Measurements from ENCODE around the gene ARHGAP40. TPM values are rescaled to one million over a fixed set of nuclear protein-coding genes. Genes with fewer than 3 reads are reported as not detected.
"Not testable (repeated sequence)": the region's sequence is repeated elsewhere in the genome, so short reads cannot be mapped to it uniquely, and the experiment has no call there.

ARHGAP40 gene
- total and polyA plus RNA-seq, 4 donors: 0.57 to 5.0 (median 1.1) TPM

DNA sequence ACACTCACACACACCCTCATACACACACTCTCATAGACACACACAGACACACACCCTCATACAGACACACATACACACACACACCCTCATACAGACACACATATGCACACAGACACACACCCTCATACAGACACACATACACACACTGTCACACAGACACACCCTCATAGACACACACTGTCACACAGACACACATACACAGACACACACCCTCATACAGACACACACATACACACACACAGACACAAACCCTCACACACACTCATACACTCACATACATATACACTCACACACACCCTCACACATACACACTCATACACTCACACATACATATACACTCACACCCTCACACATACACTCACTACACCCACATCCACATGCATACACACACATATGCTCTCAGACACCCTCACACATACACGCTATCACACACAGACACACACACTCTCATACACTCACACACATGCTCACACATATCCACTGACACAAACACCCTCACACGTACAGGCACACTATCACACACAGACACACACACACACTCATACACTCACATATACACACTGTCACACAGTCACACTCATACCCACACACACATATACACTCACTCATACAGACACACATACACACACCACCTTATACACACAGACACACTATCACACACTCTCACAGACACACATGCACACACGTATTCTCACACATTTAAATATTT is 11.5 kb upstream of the ARHGAP40 start:
- Histone ChIP-seq H3K27me3 (ENCODE audit: control insufficient read depth in 3 of 3, insufficient read depth in 3 of 3, low read length in 2 of 3) (peaks cover 0 to 2% (median 0%) of the 10 kb centered on the region in 3 donors), H3K36me3 (ENCODE audit: control insufficient read depth in 4 of 4, insufficient read depth in 4 of 4, low read length in 4 of 4) (no peaks in the 10 kb centered on the region), H3K27ac (ENCODE audit: low read depth in 1 of 2, low read length in 1 of 2) (no peak overlapping the region), H3K9me3 (ENCODE audit: control insufficient read depth in 4 of 4, insufficient read depth in 3 of 4, low read length in 3 of 4) (no peaks in the 10 kb centered on the region), H3K4me3 (no peak overlapping the region), H3K9ac (ENCODE audit: insufficient read depth in 1 of 2, low read length in 2 of 2) (no peak overlapping the region), H3K4me1 (ENCODE audit: control insufficient read depth in 5 of 5, insufficient read depth in 5 of 5, low read length in 5 of 5) (no peaks in the 10 kb centered on the region)
- DNase-seq (no peak), ATAC-seq (ENCODE audit: insufficient read depth, low FRiP score) (no peak)
- TF ChIP-seq, protein P1, sequence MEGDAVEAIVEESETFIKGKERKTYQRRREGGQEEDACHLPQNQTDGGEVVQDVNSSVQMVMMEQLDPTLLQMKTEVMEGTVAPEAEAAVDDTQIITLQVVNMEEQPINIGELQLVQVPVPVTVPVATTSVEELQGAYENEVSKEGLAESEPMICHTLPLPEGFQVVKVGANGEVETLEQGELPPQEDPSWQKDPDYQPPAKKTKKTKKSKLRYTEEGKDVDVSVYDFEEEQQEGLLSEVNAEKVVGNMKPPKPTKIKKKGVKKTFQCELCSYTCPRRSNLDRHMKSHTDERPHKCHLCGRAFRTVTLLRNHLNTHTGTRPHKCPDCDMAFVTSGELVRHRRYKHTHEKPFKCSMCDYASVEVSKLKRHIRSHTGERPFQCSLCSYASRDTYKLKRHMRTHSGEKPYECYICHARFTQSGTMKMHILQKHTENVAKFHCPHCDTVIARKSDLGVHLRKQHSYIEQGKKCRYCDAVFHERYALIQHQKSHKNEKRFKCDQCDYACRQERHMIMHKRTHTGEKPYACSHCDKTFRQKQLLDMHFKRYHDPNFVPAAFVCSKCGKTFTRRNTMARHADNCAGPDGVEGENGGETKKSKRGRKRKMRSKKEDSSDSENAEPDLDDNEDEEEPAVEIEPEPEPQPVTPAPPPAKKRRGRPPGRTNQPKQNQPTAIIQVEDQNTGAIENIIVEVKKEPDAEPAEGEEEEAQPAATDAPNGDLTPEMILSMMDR (IDR thresholded peaks at IDR 0.05; ENCODE audit: control extremely low read depth, extremely low read depth): no peak
- WGBS, 2 donors: 82 to 89% methylated on average over 3 of the region's 3 CpGs

DNA sequence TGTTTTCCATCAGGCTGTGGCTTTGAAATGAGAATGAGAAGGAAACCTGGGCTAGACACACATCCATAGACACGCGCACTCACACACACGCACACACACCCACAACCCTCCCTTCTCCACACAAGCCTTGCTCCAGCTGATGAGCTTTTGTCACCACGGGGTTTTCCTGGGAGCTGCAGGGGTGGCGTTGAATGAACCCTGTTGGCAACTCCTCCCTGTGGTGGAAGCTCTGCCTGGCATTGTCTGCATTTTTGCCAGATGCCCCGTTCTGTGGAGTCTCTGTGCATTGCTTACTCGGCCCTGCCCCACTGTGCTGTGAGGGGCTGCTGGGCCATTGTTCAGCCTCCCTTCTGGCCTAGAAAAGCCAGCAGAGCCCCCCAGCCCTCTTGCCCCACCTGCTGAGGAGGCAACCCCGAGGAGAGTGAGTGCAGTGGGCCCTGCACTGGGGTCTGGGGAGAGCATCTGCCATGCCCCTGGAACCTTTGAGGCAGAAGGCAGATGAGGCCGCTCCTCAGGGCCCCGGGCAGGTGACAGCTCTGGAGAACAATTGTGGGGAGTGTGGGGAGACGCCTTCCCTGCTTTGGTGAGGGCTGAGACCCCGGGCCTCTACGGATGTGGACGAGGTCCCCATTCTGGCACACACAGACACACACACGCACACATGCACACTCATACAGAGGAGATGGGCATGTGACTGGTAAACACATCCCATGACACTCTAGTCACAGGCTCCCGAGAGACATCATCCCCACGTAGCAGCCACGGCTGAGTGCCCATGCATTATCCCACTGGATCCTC is 10.7 kb upstream of the ARHGAP40 start:
- TF ChIP-seq, protein P1 (IDR thresholded peaks at IDR 0.05; ENCODE audit: control extremely low read depth, extremely low read depth): no peak
- WGBS, 2 donors: 78 to 82% methylated on average over 18 of the region's 18 CpGs
- H3K4me1 ChIP-seq (ENCODE audit: control insufficient read depth in 5 of 5, insufficient read depth in 5 of 5, low read length in 5 of 5): no peaks in the 10 kb centered on the region
- H3K36me3 ChIP-seq (ENCODE audit: control insufficient read depth in 4 of 4, insufficient read depth in 4 of 4, low read length in 4 of 4): no peaks in the 10 kb centered on the region
- H3K27me3 ChIP-seq (ENCODE audit: control insufficient read depth in 3 of 3, insufficient read depth in 3 of 3, low read length in 2 of 3): peaks cover 0 to 2% (median 0%) of the 10 kb centered on the region in 3 donors
- H3K4me3 ChIP-seq: no peak overlapping the region
- H3K9me3 ChIP-seq (ENCODE audit: control insufficient read depth in 4 of 4, insufficient read depth in 3 of 4, low read length in 3 of 4): no peaks in the 10 kb centered on the region
- ATAC-seq (ENCODE audit: insufficient read depth, low FRiP score) (no peak), DNase-seq (no peak)
- no peak overlapping the region for H3K9ac ChIP-seq (ENCODE audit: insufficient read depth in 1 of 2, low read length in 2 of 2)
- H3K27ac ChIP-seq (ENCODE audit: low read depth in 1 of 2, low read length in 1 of 2): no peak overlapping the region

DNA sequence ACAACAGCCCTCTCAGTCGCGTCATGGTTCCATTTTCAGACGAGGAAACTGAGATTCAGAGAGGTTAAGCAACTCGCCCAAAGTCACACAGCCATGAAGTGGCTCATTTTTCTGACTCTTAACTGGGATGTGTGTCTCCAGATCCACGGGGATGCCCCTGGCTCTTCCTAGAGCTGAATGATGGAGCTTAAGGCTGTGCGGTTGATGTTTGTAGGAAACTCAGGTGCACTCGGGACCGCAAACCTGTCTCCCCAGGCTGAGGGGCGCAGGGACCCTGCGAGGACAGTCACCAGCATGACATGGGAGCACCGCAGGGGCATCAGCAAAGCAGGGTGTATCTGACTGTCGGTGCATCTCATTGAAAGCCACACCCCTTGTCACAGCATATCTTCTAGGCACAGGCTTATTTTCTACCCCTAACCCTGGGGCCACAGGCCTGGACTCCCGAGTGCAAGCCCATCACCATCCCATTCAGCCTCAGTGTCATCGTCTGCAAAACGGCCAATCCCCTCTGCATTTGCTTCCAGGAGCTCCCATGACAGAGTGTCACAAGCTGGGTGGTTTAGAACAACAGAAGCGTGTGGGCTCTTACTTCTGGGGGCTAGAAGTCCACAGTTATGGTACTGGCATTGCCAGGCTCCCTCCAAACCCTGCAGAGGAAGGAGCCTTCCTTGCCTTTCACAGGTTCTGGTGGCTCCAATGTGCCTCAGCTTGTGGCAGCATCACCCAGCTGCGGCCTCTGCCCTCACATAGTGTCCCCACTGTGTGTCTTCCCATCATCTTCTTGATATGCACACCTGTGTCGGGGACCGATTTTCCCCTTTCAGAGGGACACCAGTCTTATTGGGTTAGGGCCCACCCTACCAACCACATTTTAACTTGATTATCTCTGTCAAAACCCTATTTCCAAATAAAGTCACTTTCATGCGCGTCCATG is 9.9 kb upstream of the ARHGAP40 start:
- ATAC-seq (ENCODE audit: insufficient read depth, low FRiP score): no peak
- no peak overlapping the region for H3K9ac ChIP-seq (ENCODE audit: insufficient read depth in 1 of 2, low read length in 2 of 2)
- no peak overlapping the region for H3K4me3 ChIP-seq
- WGBS, 2 donors: 85 to 89% methylated on average over 21 of the region's 21 CpGs
- H3K4me1 ChIP-seq (ENCODE audit: control insufficient read depth in 5 of 5, insufficient read depth in 5 of 5, low read length in 5 of 5): no peaks in the 10 kb centered on the region
- TF ChIP-seq, protein P1 (IDR thresholded peaks at IDR 0.05; ENCODE audit: control extremely low read depth, extremely low read depth): no peak
- H3K27ac ChIP-seq (ENCODE audit: low read depth in 1 of 2, low read length in 1 of 2): no peak overlapping the region
- no peak for DNase-seq
- no peaks in the 10 kb centered on the region for H3K36me3 ChIP-seq (ENCODE audit: control insufficient read depth in 4 of 4, insufficient read depth in 4 of 4, low read length in 4 of 4)
- no peaks in the 10 kb centered on the region for H3K9me3 ChIP-seq (ENCODE audit: control insufficient read depth in 4 of 4, insufficient read depth in 3 of 4, low read length in 3 of 4)
- H3K27me3 ChIP-seq (ENCODE audit: control insufficient read depth in 3 of 3, insufficient read depth in 3 of 3, low read length in 2 of 3): peaks cover 0 to 2% (median 0%) of the 10 kb centered on the region in 3 donors

DNA sequence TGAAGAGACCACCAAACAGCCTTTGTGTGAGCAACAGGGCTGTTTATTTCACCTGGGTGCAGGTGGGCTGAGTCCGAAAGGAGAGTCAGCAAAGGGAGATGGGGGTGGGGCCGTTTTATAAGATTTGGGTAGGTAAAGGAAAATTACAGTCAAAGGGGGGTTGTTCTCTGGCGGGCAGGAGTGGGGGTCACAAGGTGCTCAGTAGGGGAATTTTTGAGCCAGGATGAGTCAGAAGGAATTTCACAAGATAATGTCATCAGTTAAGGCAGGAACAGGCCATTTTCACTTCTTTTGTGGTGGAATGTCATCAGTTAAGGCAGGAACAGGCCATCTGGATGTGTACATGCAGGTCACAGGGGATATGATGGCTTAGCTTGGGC is 9.2 kb upstream of the ARHGAP40 start:
- not testable (repeated sequence) for H3K4me1 ChIP-seq (ENCODE audit: control insufficient read depth in 5 of 5, insufficient read depth in 5 of 5, low read length in 5 of 5); DNase-seq; H3K4me3 ChIP-seq; H3K27me3 ChIP-seq (ENCODE audit: control insufficient read depth in 3 of 3, insufficient read depth in 3 of 3, low read length in 2 of 3); H3K9ac ChIP-seq (ENCODE audit: insufficient read depth in 1 of 2, low read length in 2 of 2); ATAC-seq (ENCODE audit: insufficient read depth, low FRiP score); H3K9me3 ChIP-seq (ENCODE audit: control insufficient read depth in 4 of 4, insufficient read depth in 3 of 4, low read length in 3 of 4); H3K27ac ChIP-seq (ENCODE audit: low read depth in 1 of 2, low read length in 1 of 2); H3K36me3 ChIP-seq (ENCODE audit: control insufficient read depth in 4 of 4, insufficient read depth in 4 of 4, low read length in 4 of 4)
- WGBS, 2 donors: 77 to 81% methylated on average over 3 of the region's 3 CpGs

DNA sequence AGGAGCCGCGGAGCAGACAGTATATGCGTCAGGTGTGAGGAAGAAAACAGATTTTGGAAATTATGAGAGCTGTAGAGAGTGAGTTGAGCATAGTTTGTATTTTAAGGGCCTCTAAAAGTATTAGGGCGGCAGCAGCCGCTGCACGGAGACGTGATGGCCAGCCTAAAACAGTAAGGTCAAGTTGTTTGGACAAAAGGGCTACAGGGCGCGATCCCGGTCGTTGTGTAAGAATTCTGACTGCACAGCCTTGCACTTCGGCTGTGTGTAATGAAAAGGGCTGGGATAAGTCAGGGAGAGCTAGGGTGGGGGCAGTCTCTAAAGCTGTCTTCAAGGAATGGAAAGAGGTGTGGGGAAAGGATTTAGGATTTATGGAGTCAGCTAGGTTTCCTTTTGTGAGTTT is 7.3 kb upstream of the ARHGAP40 start:
- H3K9me3 ChIP-seq (ENCODE audit: control insufficient read depth in 4 of 4, insufficient read depth in 3 of 4, low read length in 3 of 4); ATAC-seq (ENCODE audit: insufficient read depth, low FRiP score); H3K4me3 ChIP-seq; H3K27ac ChIP-seq (ENCODE audit: low read depth in 1 of 2, low read length in 1 of 2); H3K36me3 ChIP-seq (ENCODE audit: control insufficient read depth in 4 of 4, insufficient read depth in 4 of 4, low read length in 4 of 4); H3K4me1 ChIP-seq (ENCODE audit: control insufficient read depth in 5 of 5, insufficient read depth in 5 of 5, low read length in 5 of 5); H3K27me3 ChIP-seq (ENCODE audit: control insufficient read depth in 3 of 3, insufficient read depth in 3 of 3, low read length in 2 of 3); H3K9ac ChIP-seq (ENCODE audit: insufficient read depth in 1 of 2, low read length in 2 of 2); DNase-seq: not testable (repeated sequence)
- WGBS, 2 donors: 78 to 90% methylated on average over 12 of the region's 12 CpGs

Measured in lung (tissue), 12 donors.